ENCODE results near the gene INAVA.

Gene INAVA

GRCh38 chr1:200857804-200858203 lies 36.9 kb upstream of the INAVA start:
- no peak overlapping the region for H3K27ac ChIP-seq
- no peak for TF ChIP-seq ZFX (IDR thresholded peaks at IDR 0.05; ENCODE audit: borderline replicate concordance)
- no peak for TF ChIP-seq CTCF (IDR thresholded peaks at IDR 0.05)

GRCh38 chr1:200861937-200862647 lies 32.6 kb upstream of the INAVA start:
- H3K27ac ChIP-seq = no peak overlapping the region
- no peak for TF ChIP-seq ZFX (IDR thresholded peaks at IDR 0.05; ENCODE audit: borderline replicate concordance)
- TF ChIP-seq CTCF (IDR thresholded peaks at IDR 0.05) = no peak

- H3K27ac ChIP-seq = no peak overlapping the region
- TF ChIP-seq CTCF (IDR thresholded peaks at IDR 0.05) (no peak), ZFX (IDR thresholded peaks at IDR 0.05; ENCODE audit: borderline replicate concordance) (no peak)
These were observed 31.8 kb upstream of the INAVA start for GRCh38 chr1:200862713-200863415.

GRCh38 chr1:200866116-200866515 lies 28.6 kb upstream of the INAVA start:
- TF ChIP-seq CTCF (IDR thresholded peaks at IDR 0.05) (no peak), ZFX (IDR thresholded peaks at IDR 0.05; ENCODE audit: borderline replicate concordance) (no peak)
- H3K27ac ChIP-seq = no peak overlapping the region

GRCh38 chr1:200866521-200866920 lies 28.2 kb upstream of the INAVA start:
- TF ChIP-seq CTCF (IDR thresholded peaks at IDR 0.05) (no peak), ZFX (IDR thresholded peaks at IDR 0.05; ENCODE audit: borderline replicate concordance) (no peak)
- no peak overlapping the region for H3K27ac ChIP-seq

- H3K27ac ChIP-seq = no peak overlapping the region
These were observed 27.5 kb upstream of the INAVA start for GRCh38 chr1:200867018-200867811.

More at GRCh38 chr1:200867018-200867811, 27.5 kb upstream of the INAVA start:
- TF ChIP-seq CTCF (IDR thresholded peaks at IDR 0.05) (no peak), ZFX (IDR thresholded peaks at IDR 0.05; ENCODE audit: borderline replicate concordance) (no peak)
